Peyer's patch (tissue), 4 donors: ENCODE measurements around the gene SPINK6. TPM values are rescaled to one million over a fixed set of nuclear protein-coding genes. Genes with fewer than 3 reads are reported as not detected.

ENCODE experiments used
- DNase-seq, 3 donors: peaks; one replicate each; pipeline ENCODE4 v3.0.0-alpha.2; 2017 to 2019
- H3K27ac ChIP-seq, 4 donors: fragments of 200-600 bp; sonication (generic); one replicate each; pipeline ENCODE4 v1.5.1; 2016 to 2019
- H3K27me3 ChIP-seq, 2 donors: fragments of 200-600 bp; sonication (generic); one replicate each; pipeline ENCODE4 v1.5.1; 2019
- H3K36me3 ChIP-seq, 3 donors: fragments of 200-600 bp; sonication (generic); one replicate each; pipeline ENCODE4 v1.5.1; 2016 to 2019
- H3K4me1 ChIP-seq, 4 donors: fragments of 200-600 bp; sonication (generic); one replicate each; pipeline ENCODE4 v1.5.1; 2016 to 2019
- H3K4me3 ChIP-seq, 4 donors: fragments of 200-600 bp; sonication (generic); 1 replicate in 3 of 4; 2 replicates in 1 of 4; pipeline ENCODE4 v1.5.1; 2016 to 2019; ENCODE audit warnings: mild to moderate bottlenecking in 1 of 4
- H3K9me3 ChIP-seq, 4 donors: fragments of 200-600 bp; sonication (generic); one replicate each; pipeline ENCODE4 v1.5.1; 2016 to 2019; ENCODE audit warnings: mild to moderate bottlenecking in 1 of 4
- POLR2A ChIP-seq, 2 donors: fragments of 450-650 bp; IDR thresholded peaks; one replicate each; pipeline ENCODE4 v1.5.1; 2017; ENCODE audit warnings: antibody characterized with exemption in 2 of 2, mild to moderate bottlenecking in 2 of 2, moderate library complexity in 2 of 2
- total RNA-seq, 4 donors: library from RNA; depleted of rRNA; stranded (reverse); fragments of >200 nt; gene quantifications; one replicate each; pipeline ENCODE4 v1.1.0, GENCODE V29; 2016
- TF ChIP-seq, protein P1 (sequence below), 6 experiments: fragments of 450-650 bp in 4 of 6; fragments of 200-600 bp in 2 of 6; sonication (generic) in 1 of 6; IDR thresholded peaks; one replicate each; pipeline ENCODE4 v1.5.1; 2017 to 2019; ENCODE audit warnings: antibody characterized with exemption in 6 of 6, mild to moderate bottlenecking in 3 of 6, moderate library complexity in 1 of 6

SPINK6 gene
- total RNA-seq, 4 donors from 2014 or later, result not detected

DNA sequence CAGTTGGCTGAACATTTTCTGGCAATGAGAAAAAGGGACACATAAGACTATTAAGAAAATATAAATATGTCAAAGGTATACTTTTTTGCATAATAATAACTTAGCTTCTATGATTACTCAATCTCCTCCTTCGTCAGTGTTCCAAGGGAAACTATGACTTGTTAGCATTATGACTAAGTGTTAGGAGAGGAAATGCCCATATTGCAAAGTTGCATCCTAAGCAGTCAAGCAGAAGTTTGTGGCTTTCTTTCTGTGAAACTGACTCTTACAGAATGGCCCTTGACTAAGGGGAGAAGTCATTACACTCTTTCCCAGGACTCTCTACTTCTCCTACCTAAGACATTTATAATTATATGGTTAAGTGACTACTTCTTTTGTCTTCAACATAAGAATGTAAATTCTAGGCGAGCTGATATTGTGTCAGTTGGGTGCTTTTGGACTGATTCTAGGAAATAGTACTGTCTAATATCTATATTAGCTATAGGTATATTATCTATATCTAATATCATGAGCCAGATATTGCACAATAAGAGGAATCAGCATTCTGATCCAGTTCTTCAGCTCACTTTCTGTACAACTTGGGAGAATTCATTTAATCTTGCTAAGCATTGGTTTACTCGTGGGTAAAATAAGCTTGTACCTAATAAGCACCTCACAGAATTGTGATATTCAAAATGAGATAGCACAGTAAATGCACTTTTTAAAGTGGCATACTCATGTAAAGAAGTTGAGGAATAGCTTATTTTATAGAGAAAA, 16.4 kb upstream of the SPINK6 start:
- H3K27ac ChIP-seq, result no peak overlapping the region
- no peaks in the 10 kb centered on the region for H3K36me3 ChIP-seq
- no peak overlapping the region for H3K4me3 ChIP-seq
- no peaks in the 10 kb centered on the region for H3K9me3 ChIP-seq
- H3K27me3 ChIP-seq, result no peaks in the 10 kb centered on the region
- DNase-seq, result no peak
- no peaks in the 10 kb centered on the region for H3K4me1 ChIP-seq
- TF ChIP-seq POLR2A (IDR thresholded peaks at IDR 0.05), result no peak
- TF ChIP-seq, protein P1, sequence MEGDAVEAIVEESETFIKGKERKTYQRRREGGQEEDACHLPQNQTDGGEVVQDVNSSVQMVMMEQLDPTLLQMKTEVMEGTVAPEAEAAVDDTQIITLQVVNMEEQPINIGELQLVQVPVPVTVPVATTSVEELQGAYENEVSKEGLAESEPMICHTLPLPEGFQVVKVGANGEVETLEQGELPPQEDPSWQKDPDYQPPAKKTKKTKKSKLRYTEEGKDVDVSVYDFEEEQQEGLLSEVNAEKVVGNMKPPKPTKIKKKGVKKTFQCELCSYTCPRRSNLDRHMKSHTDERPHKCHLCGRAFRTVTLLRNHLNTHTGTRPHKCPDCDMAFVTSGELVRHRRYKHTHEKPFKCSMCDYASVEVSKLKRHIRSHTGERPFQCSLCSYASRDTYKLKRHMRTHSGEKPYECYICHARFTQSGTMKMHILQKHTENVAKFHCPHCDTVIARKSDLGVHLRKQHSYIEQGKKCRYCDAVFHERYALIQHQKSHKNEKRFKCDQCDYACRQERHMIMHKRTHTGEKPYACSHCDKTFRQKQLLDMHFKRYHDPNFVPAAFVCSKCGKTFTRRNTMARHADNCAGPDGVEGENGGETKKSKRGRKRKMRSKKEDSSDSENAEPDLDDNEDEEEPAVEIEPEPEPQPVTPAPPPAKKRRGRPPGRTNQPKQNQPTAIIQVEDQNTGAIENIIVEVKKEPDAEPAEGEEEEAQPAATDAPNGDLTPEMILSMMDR (IDR thresholded peaks at IDR 0.05), result no peak

DNA sequence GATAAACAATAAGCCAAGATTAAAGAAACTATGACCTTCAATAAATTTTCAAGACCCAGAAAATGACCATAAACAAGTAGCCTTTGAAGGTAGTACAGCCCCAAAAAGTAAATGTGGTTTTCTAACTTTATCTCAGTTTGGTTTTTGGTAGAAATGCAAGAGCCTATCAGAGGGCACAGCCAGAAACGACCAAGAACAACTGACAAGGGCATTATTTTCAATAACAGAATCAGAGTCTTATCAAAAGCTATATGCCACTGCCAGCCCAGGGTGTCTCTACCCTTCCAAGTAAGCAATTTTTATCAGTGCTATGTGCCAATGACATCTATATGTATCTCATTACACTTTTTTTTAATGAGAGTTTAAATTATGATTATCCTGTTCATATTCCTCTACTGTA, 11.8 kb upstream of the SPINK6 start:
- Histone ChIP-seq H3K27me3 (no peaks in the 10 kb centered on the region), H3K36me3 (no peaks in the 10 kb centered on the region), H3K27ac (no peak overlapping the region), H3K4me1 (no peaks in the 10 kb centered on the region), H3K4me3 (no peak overlapping the region), H3K9me3 (no peaks in the 10 kb centered on the region)
- TF ChIP-seq, protein P1 (IDR thresholded peaks at IDR 0.05), result no peak
- no peak for TF ChIP-seq POLR2A (IDR thresholded peaks at IDR 0.05)
- no peak for DNase-seq

DNA sequence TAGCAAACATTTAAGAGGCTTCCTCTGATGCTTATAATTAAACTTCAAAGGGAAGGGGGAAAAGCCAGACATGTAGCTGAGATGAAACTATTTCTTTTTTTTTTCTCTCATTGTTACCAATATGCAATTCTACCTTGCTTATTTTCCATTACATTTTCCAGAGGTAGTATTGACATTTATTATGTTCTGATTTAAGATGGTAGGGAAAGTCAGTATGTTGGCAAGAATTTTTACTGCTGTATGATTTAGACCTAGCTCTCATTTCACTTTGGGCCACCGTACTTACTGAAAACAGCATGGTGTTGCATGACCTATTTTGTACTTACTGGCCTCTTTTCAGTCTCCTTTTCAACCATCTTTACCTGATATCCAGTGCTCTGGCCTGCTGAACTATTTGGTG, 9.6 kb upstream of the SPINK6 start:
- H3K4me1 ChIP-seq, result no peaks in the 10 kb centered on the region
- H3K27ac ChIP-seq, result no peak overlapping the region
- DNase-seq, result no peak

DNA sequence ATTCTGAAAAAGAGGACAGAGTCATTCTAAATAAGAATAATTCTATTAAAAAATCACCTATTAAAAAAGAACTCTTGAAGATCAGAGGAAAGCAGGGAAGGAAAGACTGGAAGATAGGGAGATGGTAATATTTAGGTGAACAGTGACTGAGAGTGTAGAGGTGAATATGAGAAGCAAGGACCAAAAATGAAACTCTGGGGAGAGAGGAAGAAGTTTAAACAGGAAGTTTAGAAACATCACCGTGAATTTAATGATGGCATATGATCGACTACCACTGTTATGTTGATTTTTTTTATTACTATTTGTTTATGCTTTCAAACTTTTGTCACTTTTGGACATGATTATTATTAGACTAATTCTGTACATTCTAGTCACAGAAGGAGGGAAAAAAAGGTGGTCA, 1.7 kb upstream of the SPINK6 start:
- DNase-seq, result no peak
- TF ChIP-seq POLR2A (IDR thresholded peaks at IDR 0.05), result no peak
- TF ChIP-seq, protein P1 (IDR thresholded peaks at IDR 0.05), result no peak
- Histone ChIP-seq H3K36me3 (no peaks in the 10 kb centered on the region), H3K9me3 (no peaks in the 10 kb centered on the region), H3K27ac (no peak overlapping the region), H3K4me3 (no peak overlapping the region), H3K27me3 (no peaks in the 10 kb centered on the region), H3K4me1 (no peaks in the 10 kb centered on the region)

More for the DNA sequence above, 9.6 kb upstream of the SPINK6 start:
- Histone ChIP-seq H3K27me3 (no peaks in the 10 kb centered on the region), H3K36me3 (no peaks in the 10 kb centered on the region), H3K9me3 (no peaks in the 10 kb centered on the region), H3K4me3 (no peak overlapping the region)
- TF ChIP-seq, protein P1 (IDR thresholded peaks at IDR 0.05), result no peak
- TF ChIP-seq POLR2A (IDR thresholded peaks at IDR 0.05), result no peak

DNA sequence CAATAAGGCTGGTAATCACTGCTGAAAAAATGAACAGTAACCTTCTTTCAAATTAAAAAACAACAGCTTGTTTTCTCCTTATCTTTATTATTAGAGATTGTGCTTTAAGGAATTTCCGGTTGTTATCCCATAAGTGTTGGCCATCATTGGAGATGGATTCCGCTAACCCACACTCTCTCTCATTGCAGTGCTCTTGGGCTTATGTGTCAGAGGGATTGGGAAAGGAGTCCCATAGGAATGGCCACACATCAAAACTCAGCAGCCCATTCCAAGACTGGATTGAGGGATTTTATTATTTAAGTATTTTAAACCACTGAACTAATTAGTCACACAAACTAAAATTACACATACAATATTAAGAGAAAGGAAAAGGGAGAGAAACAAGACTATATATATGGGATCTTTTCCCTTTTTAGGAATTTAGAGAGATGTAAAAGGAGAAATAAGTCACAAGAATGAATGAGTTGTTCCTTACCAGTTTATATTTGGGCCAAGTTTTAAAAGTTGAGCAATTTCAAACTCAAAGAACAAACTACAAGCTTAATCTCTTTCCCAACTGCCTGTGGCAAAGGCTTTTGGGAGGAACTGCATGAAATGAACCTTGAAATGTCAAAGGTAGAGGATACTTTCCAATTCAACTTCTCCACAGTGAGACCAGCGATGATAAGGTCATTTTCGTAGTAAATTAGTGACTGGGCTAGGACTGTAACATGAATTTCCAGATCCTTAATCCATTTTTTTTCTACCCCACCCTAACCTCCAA, 2.4 kb downstream of the SPINK6 start:
- Histone ChIP-seq H3K4me1 (no peaks in the 10 kb centered on the region), H3K4me3 (no peak overlapping the region), H3K9me3 (no peaks in the 10 kb centered on the region), H3K27me3 (no peaks in the 10 kb centered on the region), H3K36me3 (no peaks in the 10 kb centered on the region), H3K27ac (no peak overlapping the region)
- TF ChIP-seq POLR2A (IDR thresholded peaks at IDR 0.05), result no peak
- TF ChIP-seq, protein P1 (IDR thresholded peaks at IDR 0.05), result no peak
- no peak for DNase-seq
